HepG2 (cell line): Measurements from ENCODE around the gene SLN. TPM values are rescaled to one million over a fixed set of nuclear protein-coding genes. Genes with fewer than 3 reads are reported as not detected.

Experiments
- ATAC-seq: fragments of 200-7000 bp; cut with Tn5 transposase; 3 replicates; pipeline ENCODE4 v1.9.1; 2020; ENCODE audit warnings: mild to moderate bottlenecking, moderate library complexity
- BruUV-seq: library from RNA; stranded (reverse); fragments of 400-500 nt; replicated peaks from 2 replicates; lab custom pipeline; 2021; lab: Mats Ljungman, UMichigan
- CTCF ChIA-PET: fragments of 300-600 bp; formaldehyde crosslinking; extraction: SDS; loops from one replicate; lab custom pipeline; 2021; ENCODE audit warnings: low total read pairs, inconsistent platforms, low intra/inter-chr PET ratio; lab: Yijun Ruan, JAX
- POLR2A ChIA-PET: fragments of 350-600 bp; sonication (Branson Sonifier 250); formaldehyde crosslinking; loops from one replicate; lab custom pipeline; 2020; ENCODE audit warnings: antibody characterized with exemption, inconsistent platforms; lab: Yijun Ruan, JAX
- DNase-seq: peaks from one replicate; pipeline ENCODE4 v3.0.0-alpha.2; 2015; ENCODE audit warnings: low spot score
- FAIRE-seq: peaks from 3 replicates; lab custom pipeline; 2011; peaks lifted over from hg19 to GRCh38; lab: Jason Lieb, UNC
- H2AFZ ChIP-seq: one replicate; pipeline ENCODE4 v1.6.1; 2011; ENCODE audit warnings: low read length, inconsistent platforms
- H3K27ac ChIP-seq: fragments of 300-600 bp; 3 replicates; pipeline ENCODE4 v1.8.0; 2011; ENCODE audit warnings: mixed run types, mild to moderate bottlenecking, mixed read lengths, low read length, inconsistent platforms; ENCODE audit not compliant: insufficient read depth; ENCODE audit errors: extremely low read length
- H3K27me3 ChIP-seq, 2 experiments: fragments of 200-600 bp in 1 of 2; 2 replicates in 1 of 2; 3 replicates in 1 of 2; pipeline versions ENCODE4 v1.6.0 to v1.8.0; 2011; ENCODE audit warnings: low read length in 2 of 2, mild to moderate bottlenecking in 2 of 2, moderate library complexity in 2 of 2, inconsistent platforms in 1 of 2; ENCODE audit not compliant: insufficient read depth in 2 of 2, control insufficient read depth in 1 of 2
- H3K36me3 ChIP-seq, 2 experiments: fragments of 200-600 bp in 1 of 2; replicated peaks in 1 of 2; 2 replicates in 1 of 2; 3 replicates in 1 of 2; pipeline versions ENCODE4 v1.5.1 to v1.8.0; 2011; ENCODE audit warnings: low read length in 2 of 2, inconsistent platforms in 1 of 2; ENCODE audit not compliant: insufficient read depth in 2 of 2, control insufficient read depth in 1 of 2
- H3K4me1 ChIP-seq: 2 replicates; pipeline ENCODE4 v1.5.1; 2012; ENCODE audit warnings: low read length, inconsistent platforms; ENCODE audit not compliant: insufficient read depth
- H3K4me2 ChIP-seq: 2 replicates; pipeline ENCODE4 v1.6.0; 2011; ENCODE audit warnings: low read depth, low read length, inconsistent platforms
- H3K4me3 ChIP-seq, 3 experiments: fragments of 200-600 bp in 1 of 3; sonication (generic), shearing (Covaris generic) in 1 of 3; replicated peaks in 1 of 3; 2 replicates each; pipeline ENCODE4 v1.5.1; 2011 to 2016; ENCODE audit warnings: low read length in 3 of 3, inconsistent platforms in 2 of 3, low read depth in 2 of 3, mild to moderate bottlenecking in 2 of 3, control low read depth in 1 of 3, mixed read lengths in 1 of 3; ENCODE audit not compliant: insufficient read depth in 1 of 3
- H3K79me2 ChIP-seq: one replicate; pipeline ENCODE4 v1.6.1; 2011; ENCODE audit warnings: low read length, inconsistent platforms; ENCODE audit not compliant: insufficient read depth
- H3K9ac ChIP-seq: 2 replicates; pipeline ENCODE4 v1.6.0; 2011; ENCODE audit warnings: mild to moderate bottlenecking, low read depth, low read length, inconsistent platforms; ENCODE audit not compliant: insufficient read depth
- H3K9me3 ChIP-seq: 2 replicates; pipeline ENCODE4 v1.5.1; 2012; ENCODE audit warnings: mild to moderate bottlenecking, low read length
- H4K20me1 ChIP-seq: 2 replicates; pipeline ENCODE4 v1.6.0; 2011; ENCODE audit warnings: inconsistent platforms, mild to moderate bottlenecking, low read length, moderate library complexity; ENCODE audit not compliant: insufficient read depth
- ADNP ChIP-seq: sonication (generic); formaldehyde crosslinking; IDR thresholded peaks from 2 replicates; pipeline ENCODE4 v1.4.0; 2020; ENCODE audit warnings: missing genetic modification reagents
- ASH2L ChIP-seq: fragments of 300-600, 200-600 bp; sonication (generic); IDR thresholded peaks from 2 replicates; pipeline ENCODE4 v1.7.0; 2017; ENCODE audit warnings: low read depth, mild to moderate bottlenecking, moderate library complexity, mixed read lengths, low read length; ENCODE audit not compliant: insufficient read length
- CHD2 ChIP-seq: IDR thresholded peaks from 2 replicates; pipeline ENCODE4 v1.6.1; 2011; ENCODE audit warnings: low read depth, low read length, improper control_type of control experiment
- GATAD1 ChIP-seq: IDR thresholded peaks from 2 replicates; pipeline ENCODE4 v1.6.1; 2016; ENCODE audit warnings: missing genetic modification reagents, missing compliant biosample characterization
- KLF12 ChIP-seq: sonication (generic); formaldehyde crosslinking; IDR thresholded peaks from 2 replicates; pipeline ENCODE4 v1.4.0; 2020; ENCODE audit warnings: missing genetic modification reagents, borderline replicate concordance
- MATR3 ChIP-seq: sonication (generic); formaldehyde crosslinking; IDR thresholded peaks from 2 replicates; pipeline ENCODE4 v1.4.0; 2020; ENCODE audit warnings: missing genetic modification reagents
- MEIS1 ChIP-seq: sonication (generic); formaldehyde crosslinking; IDR thresholded peaks from 2 replicates; pipeline ENCODE4 v1.9.0; 2021; ENCODE audit warnings: mild to moderate bottlenecking, missing genetic modification reagents, moderate library complexity, borderline replicate concordance
- PHF21A ChIP-seq: sonication (generic); formaldehyde crosslinking; IDR thresholded peaks from 2 replicates; pipeline ENCODE4 v1.5.0; 2020; ENCODE audit warnings: mild to moderate bottlenecking, missing genetic modification reagents
- RBM39 ChIP-seq: fragments of 200-400 bp; formaldehyde crosslinking; IDR thresholded peaks from one replicate; pipeline ENCODE4 v1.6.1; 2018; ENCODE audit warnings: antibody characterized with exemption, mild to moderate bottlenecking, low read depth, low read length; ENCODE audit not compliant: poor library complexity, severe bottlenecking
- RFX3 ChIP-seq: IDR thresholded peaks from 2 replicates; pipeline ENCODE4 v1.6.1; 2016; ENCODE audit warnings: missing biosample characterization, missing genetic modification reagents
- SMAD9 ChIP-seq: sonication (generic); formaldehyde crosslinking; IDR thresholded peaks from 2 replicates; pipeline ENCODE4 v1.5.1; 2020; ENCODE audit warnings: mild to moderate bottlenecking, missing genetic modification reagents
- ZBTB7B ChIP-seq: sonication (generic); formaldehyde crosslinking; IDR thresholded peaks from 2 replicates; pipeline ENCODE4 v1.4.0; 2020; ENCODE audit warnings: missing genetic modification reagents
- ZFP36L1 ChIP-seq: sonication (generic); formaldehyde crosslinking; IDR thresholded peaks from 2 replicates; pipeline ENCODE4 v1.8.0; 2022; ENCODE audit warnings: mild to moderate bottlenecking, missing genetic modification reagents, moderate library complexity
- ZNF382 ChIP-seq: sonication (generic); formaldehyde crosslinking; IDR thresholded peaks from 2 replicates; pipeline ENCODE4 v1.5.0; 2020; ENCODE audit warnings: missing genetic modification reagents, mild to moderate bottlenecking, borderline replicate concordance
- ZNF773 ChIP-seq: sonication (generic); formaldehyde crosslinking; IDR thresholded peaks from 2 replicates; pipeline ENCODE4 v1.4.0; 2020; ENCODE audit warnings: missing genetic modification reagents, borderline replicate concordance
- WGBS: methylation state at CpG from one replicate; pipeline ENCODE4 v1.1.6; 2017; ENCODE audit warnings: low lambda C conversion rate; 5-methylcytosine and 5-hydroxymethylcytosine counted together
- in situ Hi-C: cut with HindIII; loops from 2 replicates; pipeline ENCODE4 v1.10.0; 2017; ENCODE audit warnings: low pct_unique_long_range_greater_than_20kb; ENCODE audit not compliant: extremely low pct_ligation_motif_present
- intact Hi-C: fragments of 100-400 bp; cut with micrococcal nuclease; formaldehyde crosslinking; loops from one replicate; pipeline ENCODE4 v1.10.0; 2022; ENCODE audit not compliant: unreplicated experiment
- polyA plus RNA-seq, 8 experiments: library from polyadenylated mRNA; depleted of rRNA in 3 of 8; stranded (reverse) in 7 of 8; unstranded in 1 of 8; fragments of >200 nt; fragmentation: Illumina TruSeq in 4 of 8; extraction: Trizol in 4 of 8; gene quantifications; 2 replicates each; pipeline versions ENCODE4 v1.2.1 to v1.2.3, GENCODE V29; 2011 to 2016; ENCODE audit warnings: low read depth in 4 of 8, missing spikeins in 1 of 8, mixed read lengths in 1 of 8; ENCODE audit not compliant: insufficient read depth in 1 of 8
- total RNA-seq, 5 experiments: library from RNA; depleted of rRNA; stranded (reverse); fragments of >200 nt; fragmentation: Illumina TruSeq; extraction: Trizol; gene quantifications; 2 replicates each; pipeline ENCODE4 v1.2.3, GENCODE V29; 2016; ENCODE audit warnings: low read depth in 1 of 5
- TF ChIP-seq, protein P1 (sequence below): sonication (generic); formaldehyde crosslinking; IDR thresholded peaks from 2 replicates; pipeline ENCODE4 v1.8.0; 2022; ENCODE audit warnings: mild to moderate bottlenecking, missing genetic modification reagents, moderate library complexity

The SLN gene
- total and polyA plus RNA-seq, 2 of the 13 experiments (the other 11 are each of a cell fraction or from before 2014, with no cell fraction given), result not detected

DNA sequence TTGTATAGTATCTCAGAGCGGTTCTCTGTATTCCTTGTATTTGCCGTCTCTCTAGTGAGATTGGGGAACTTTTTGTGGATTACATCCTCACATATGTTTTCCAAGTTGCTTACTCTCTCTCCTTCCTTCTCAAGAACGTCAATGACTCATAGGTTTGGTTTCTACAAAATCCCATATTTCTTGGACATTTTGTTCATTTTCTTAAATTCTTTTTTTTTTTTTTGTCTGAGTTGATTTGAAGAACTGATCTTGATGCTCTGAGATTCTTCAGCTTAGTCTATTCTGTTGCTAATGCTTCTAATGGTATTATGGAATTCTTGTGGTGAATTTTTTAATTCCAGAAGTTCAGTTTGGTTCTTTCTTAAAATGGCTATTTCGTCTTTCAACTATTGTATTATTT lies 28.4 kb upstream of the SLN start:
- 3% methylated on average over 4 of the region's 4 CpGs for WGBS
- Histone ChIP-seq H4K20me1 (no peaks in the 10 kb centered on the region), H3K4me3 (no peak overlapping the region), H3K27ac (no peak overlapping the region), H3K36me3 (no peaks in the 10 kb centered on the region), H2AFZ (no peak overlapping the region), H3K9ac (no peak overlapping the region), H3K9me3 (no peaks in the 10 kb centered on the region), H3K4me1 (no peaks in the 10 kb centered on the region), H3K4me2 (no peak overlapping the region), H3K79me2 (no peaks in the 10 kb centered on the region), H3K27me3 (no peaks in the 10 kb centered on the region)
- FAIRE-seq (no peak), ATAC-seq (no peak), DNase-seq (no peak)
- CTCF ChIA-PET, result no interaction called here
- in situ Hi-C loops (no loop called here), intact Hi-C loops (no loop called here)
- TF ChIP-seq ASH2L (no peak), ADNP (CRISPR knock-in tag) (no peak), CHD2 (no peak), ZNF773 (CRISPR knock-in tag) (no peak), RBM39 (no peak), KLF12 (CRISPR knock-in tag) (no peak), RFX3 (no peak), MATR3 (CRISPR knock-in tag) (no peak), SMAD9 (no peak), ZFP36L1 (CRISPR knock-in tag) (no peak), ZNF382 (no peak), MEIS1 (no peak), ZBTB7B (no peak), PHF21A (CRISPR knock-in tag) (no peak), GATAD1 (CRISPR knock-in tag) (no peak)
- TF ChIP-seq, protein P1, sequence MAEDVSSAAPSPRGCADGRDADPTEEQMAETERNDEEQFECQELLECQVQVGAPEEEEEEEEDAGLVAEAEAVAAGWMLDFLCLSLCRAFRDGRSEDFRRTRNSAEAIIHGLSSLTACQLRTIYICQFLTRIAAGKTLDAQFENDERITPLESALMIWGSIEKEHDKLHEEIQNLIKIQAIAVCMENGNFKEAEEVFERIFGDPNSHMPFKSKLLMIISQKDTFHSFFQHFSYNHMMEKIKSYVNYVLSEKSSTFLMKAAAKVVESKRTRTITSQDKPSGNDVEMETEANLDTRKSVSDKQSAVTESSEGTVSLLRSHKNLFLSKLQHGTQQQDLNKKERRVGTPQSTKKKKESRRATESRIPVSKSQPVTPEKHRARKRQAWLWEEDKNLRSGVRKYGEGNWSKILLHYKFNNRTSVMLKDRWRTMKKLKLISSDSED (CRISPR knock-in tag), result no peak
- POLR2A ChIA-PET, result no interaction called here
- no TSS peak for BruUV-seq
